NCI-H526 (cell line): Measurements from ENCODE around the gene CHMP5.

ENCODE experiments used
- DNase-seq, 2 experiments: peaks; one replicate each; lab custom pipeline; 2025; lab: John Stamatoyannopoulos, UW

CHMP5 gene

GRCh38 chr9:33318225-33318624 is 53.4 kb downstream of the CHMP5 start:
- no peak for DNase-seq

- no peak for DNase-seq
These were observed 53.9 kb downstream of the CHMP5 start for GRCh38 chr9:33318781-33319180.

- DNase-seq, result no peak
These were observed 55.4 kb downstream of the CHMP5 start for GRCh38 chr9:33320230-33320567.

- no peak for DNase-seq
These were observed 55.9 kb downstream of the CHMP5 start for GRCh38 chr9:33320568-33321261.

GRCh38 chr9:33329117-33329563 is 64.3 kb downstream of the CHMP5 start:
- DNase-seq, result no peak

- no peak for DNase-seq
These were observed 65.1 kb downstream of the CHMP5 start for GRCh38 chr9:33329979-33330378.

GRCh38 chr9:33331377-33331891 is 66.6 kb downstream of the CHMP5 start:
- DNase-seq, result no peak
